GM21515 (cell line): Measurements from ENCODE around the gene AFDN.

ENCODE experiments used
- ATAC-seq: cut with Tn5 transposase; IDR thresholded peaks from one replicate; pipeline ENCODE4 v1.9.1; 2021; ENCODE audit not compliant: unreplicated experiment

AFDN gene

DNA sequence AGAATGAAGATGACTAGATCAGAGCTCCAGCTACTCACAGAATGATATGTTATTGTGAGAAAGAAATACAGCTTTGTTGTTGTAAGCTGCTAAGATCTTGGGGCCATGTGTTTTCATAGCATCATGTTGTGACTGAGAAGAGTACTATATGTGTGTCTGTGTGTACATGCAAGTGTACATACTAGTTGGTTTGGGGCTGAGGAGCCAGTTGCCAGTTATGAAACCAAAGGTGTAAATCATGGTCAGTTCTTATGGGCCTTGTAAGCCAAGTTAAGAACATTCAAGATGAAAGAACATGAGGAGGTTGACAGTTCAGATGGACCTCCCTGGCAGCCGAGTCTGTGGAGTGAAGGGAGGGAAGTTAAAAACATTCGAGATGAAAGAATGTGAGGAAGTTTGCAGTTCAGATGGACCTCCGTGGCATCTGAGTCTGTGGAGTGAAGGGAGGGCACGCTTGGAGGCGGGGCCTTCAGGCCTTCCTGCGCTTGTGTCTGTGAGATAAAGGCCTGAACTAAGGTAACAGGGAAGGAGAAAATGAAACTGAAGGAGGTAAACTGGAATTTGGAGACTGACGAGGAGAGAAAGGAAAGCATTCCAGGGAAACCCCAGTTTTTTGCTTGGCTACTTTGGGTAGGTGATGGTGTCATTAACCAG is 13.9 kb downstream of the AFDN start:
- no peak for ATAC-seq

- no peak for ATAC-seq
Observed at GRCh38 chr6:167841981-167842380, 15.3 kb downstream of the AFDN start.

GRCh38 chr6:167842457-167842856 is 15.7 kb downstream of the AFDN start:
- ATAC-seq: no peak

GRCh38 chr6:167843023-167843422 is 16.3 kb downstream of the AFDN start:
- no peak for ATAC-seq

DNA sequence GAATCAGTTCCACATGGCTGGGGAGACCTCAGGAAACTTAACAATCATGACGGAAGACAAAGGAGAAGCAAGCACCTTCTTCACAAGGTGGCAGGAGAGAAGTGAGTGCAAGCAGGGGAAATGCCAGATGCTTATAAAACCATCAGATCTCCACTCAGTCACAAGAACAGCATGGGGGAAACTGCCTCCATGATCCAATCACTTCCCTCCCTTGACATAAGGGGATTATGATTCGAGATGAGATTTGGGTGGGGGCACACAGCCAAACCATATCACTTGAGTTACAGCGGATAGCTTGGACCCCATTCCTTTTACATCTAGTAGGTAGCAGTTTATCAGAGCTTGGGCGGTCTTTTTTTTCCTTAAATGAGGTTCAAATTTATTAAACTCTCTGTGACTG is 19.1 kb downstream of the AFDN start:
- ATAC-seq: no peak

DNA sequence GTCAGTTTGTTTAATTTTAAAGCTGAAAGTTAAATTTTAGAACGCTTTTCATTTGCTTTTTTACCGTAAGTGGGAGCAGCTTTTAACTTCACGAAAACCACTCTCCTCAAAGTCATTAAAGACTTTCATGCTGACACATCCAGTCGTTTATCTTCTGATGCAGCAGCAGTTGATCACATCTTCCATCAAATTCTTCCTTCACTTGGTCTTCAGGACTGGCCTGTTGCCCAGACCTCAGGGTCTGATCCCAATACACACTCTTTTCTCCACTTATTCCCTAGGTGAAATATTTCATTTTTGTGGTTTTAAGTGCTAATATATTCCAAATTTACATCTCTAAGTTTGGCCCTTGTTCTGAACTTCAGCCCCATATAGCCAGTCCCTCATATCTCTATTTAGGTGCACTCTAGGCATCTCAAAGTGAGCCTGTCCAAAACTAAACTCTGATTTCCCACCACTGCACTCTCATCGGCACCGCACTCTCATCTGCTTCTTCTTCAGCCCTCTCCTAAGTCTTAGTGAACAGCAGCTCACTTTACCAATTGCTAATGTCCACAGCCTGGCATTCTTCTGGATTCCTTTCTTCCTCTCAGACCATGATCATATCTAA is 20.4 kb downstream of the AFDN start:
- no peak for ATAC-seq

GRCh38 chr6:167847936-167848335 is 21.2 kb downstream of the AFDN start:
- no peak for ATAC-seq

DNA sequence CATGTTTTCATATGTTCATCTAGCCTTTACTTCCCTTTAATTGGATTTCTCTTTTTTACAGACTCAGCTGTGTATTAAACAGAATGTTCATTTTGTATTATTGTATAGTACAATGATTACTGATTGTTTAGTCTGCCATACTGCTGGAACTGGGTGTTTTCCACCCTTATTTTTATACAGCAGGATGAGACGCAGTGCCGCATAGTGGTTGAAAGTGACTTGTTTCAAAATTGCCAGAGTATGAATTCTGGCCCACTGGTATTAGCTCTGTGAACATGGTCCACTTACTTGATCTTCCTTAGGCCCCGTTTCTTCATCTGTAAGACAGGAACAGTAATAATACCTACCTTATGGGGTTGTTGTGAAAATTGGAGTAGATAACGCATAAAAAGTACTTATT is 22.1 kb downstream of the AFDN start:
- no peak for ATAC-seq

GRCh38 chr6:167849846-167850459 is 23.2 kb downstream of the AFDN start:
- no peak for ATAC-seq

DNA sequence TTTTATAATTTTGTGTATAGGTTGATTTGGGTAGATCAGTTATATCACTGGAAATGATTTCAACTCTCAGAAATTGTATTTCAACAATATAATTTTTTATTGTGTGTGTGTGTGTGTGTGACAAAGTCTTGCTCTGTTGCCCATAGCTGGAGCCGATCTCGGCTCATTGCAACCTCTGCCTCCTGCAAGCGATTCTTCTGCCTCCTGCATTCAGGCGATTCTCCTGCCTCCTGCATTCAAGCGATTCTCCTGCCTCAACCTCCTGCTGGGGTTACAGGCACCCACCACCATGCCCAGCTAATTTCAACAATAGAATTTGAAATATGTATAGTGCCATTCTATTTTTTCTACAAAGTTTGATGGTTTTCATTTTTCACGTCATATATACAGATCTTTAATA is 24.1 kb downstream of the AFDN start:
- no peak for ATAC-seq

DNA sequence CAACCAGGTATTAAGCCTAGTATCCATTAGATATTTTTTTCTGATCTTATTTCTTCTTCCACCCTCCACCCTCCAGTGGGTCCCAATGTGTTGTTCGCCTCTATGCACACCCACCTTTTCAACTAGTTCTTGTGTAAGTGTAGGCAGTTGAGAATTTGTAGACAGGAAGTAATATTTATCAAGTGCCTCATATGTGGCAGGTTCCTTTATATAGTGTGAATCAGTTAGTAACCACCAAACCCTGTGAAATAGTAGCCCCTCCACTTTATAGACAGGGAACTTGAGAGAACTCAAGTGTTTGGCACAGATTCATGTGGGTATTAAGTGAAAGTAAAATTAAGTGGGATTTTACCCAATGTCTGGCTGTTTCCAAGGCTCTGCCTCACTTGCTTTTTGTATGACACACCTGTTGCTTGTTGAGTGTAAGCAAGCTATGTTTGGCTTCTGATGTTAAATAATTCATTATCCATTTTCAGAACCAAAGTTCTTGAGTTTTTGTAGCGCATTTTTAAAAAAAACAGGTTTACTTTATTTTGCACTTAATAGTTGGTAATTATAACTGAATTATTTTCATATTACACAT is 24.8 kb downstream of the AFDN start:
- ATAC-seq: no peak

DNA sequence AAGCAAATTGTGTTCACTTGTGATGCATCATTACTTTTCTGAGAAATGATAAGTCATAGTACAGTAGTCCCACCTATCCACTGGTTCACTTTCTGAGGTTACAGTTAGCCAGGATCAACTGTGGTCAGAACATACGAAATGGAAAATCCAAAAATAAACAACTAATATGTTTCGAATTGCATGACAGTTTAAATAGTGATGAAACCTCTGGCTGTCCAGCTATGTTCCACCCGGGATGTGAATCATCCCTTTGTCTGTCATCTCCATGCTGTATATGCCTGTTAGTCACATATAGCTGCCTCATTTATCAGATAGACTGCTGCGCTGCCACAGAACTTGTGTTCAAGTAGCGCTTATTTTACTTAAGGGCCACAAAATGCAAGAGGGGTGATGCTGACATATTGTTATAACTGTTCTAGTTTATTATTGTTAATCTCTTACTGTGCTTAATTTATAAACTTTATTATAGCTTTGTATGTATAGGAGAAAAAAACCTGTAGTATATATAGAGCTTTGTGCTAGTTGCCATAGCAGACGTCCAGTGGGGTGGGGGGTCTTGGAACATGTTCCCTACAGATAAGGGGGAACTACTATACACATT is 29.2 kb downstream of the AFDN start:
- no peak for ATAC-seq

DNA sequence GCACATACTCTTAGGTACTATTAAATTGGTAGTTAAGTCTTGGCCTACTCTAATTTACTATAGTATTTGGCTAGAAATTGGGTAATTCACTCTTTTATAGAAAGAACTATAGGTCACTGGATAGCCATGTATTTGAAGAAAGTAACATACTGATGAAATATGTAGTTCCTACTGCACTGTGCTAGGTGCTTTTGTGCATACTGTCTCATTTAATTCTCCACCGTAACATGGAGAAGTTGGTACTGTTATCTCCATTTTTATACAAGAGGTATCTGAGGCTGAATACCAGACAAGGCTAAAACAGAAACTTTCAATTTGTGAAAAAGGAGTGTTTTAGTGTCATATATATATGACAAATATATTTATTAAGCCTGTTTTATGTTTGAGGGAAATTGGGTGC is 29.8 kb downstream of the AFDN start:
- no peak for ATAC-seq

GRCh38 chr6:167856999-167857660 is 30.4 kb downstream of the AFDN start:
- ATAC-seq: no peak

DNA sequence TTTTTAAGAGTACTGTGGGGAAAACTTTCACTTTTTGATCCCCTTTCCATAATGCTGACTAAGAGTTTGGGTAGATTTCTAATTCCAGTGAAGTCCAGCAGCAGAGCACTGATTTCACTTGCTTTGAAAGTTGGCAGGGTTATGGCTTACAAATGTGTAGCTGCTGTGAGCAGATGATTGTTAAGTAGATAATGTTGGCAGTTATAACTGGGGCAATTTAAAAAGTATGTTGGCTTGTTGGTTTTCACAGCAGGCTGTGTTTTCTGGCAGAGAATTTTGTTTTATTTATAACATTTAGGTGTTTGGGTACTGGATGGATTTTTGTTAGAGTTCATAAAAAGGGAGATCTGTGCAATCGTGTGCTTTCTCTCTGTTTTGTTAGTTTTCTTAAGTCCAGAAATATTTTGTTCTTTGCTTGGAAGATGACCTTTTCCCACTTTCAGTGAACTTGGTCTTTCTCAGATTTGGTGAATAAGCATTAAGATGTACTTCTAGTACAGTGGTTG is 31.4 kb downstream of the AFDN start:
- ATAC-seq: no peak

DNA sequence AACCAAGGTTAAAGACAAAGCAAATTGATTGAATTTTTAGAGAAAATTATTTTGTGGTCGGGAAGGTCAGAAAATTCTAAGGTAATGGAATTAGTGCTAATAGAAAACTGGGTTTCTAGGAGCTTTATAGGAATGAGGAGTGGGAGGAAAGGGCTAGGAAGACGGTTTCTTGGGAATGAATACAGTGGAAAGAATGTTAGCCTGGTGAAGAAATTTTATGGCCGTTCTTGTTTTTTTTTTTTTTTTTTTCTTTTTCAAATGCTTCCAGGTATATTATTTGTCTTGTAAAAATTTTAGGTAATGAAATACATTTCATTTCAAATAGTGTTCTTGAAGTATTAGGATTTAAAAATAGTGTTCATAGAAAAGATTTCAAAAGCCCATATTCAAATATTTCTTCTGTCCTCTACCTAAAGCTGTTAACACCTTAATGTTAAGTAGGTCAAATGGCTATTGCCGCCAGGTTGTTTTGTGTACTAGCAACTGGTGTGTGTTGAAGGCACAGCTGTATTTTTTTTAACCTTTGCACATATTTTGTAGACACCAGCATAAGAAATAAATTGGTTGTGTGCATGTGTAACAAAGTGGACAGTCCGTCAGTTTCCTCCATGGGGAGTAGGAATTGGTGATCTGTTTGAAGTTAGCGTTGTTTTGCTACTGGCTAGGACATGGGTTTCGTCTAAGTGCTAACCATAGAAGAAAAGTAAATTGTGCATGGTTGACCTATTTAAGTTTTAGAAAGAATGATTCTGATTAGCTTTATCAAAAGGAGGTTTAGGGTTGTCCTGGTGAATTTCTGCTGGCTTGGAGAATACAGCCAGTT is 32.3 kb downstream of the AFDN start:
- no peak for ATAC-seq

DNA sequence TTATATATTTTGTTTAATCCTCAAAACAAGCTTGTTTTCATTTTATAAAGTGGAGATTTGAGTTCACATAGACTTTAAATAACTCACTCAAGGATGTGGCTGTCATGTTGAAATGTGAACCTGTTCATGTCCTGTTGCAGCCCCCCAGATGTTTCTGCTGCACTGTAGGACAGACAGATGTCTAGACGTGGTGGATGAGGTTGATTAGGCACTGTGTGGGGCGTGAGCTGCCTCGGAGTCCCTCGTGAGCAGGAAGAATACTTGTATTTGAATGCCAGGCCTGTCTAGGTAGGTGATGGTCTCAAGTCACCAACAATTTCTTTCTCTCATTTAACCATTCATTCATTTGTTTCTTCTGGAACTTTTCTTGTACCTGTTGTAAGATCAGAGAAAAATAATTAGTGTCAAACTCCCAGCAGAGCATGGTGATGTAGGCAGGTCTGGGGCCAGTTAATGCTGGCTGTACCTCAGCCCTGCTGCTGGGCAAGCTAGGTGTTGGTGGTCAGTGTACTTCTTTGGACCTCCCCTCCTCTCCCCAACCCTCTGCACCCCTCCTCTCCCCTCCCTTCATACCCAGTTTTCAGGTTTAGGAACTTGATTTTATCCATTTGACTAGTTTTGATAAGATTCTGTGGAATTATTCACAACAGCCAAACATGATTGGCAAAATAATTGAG is 34.0 kb downstream of the AFDN start:
- ATAC-seq: no peak

- ATAC-seq: no peak
Observed at GRCh38 chr6:167861424-167861823, 34.7 kb downstream of the AFDN start.

- ATAC-seq: no peak
Observed at GRCh38 chr6:167863897-167864296, 37.2 kb downstream of the AFDN start.

- no peak for ATAC-seq
Observed at GRCh38 chr6:167866642-167867041, 39.9 kb downstream of the AFDN start.
